Measurements from ENCODE around the gene CDKN2C.
"Not testable (repeated sequence)": the region's sequence is repeated elsewhere in the genome, so short reads cannot be mapped to it uniquely, and the experiment has no call there.

- not testable (repeated sequence) for TF ChIP-seq EP300 (IDR thresholded peaks at IDR 0.05; ENCODE audit: borderline replicate concordance in 1 of 2, control insufficient read depth in 1 of 2, low read depth in 2 of 2, low read length in 2 of 2); POLR2A (IDR thresholded peaks at IDR 0.05; ENCODE audit: low read depth, low read length); SP1 (IDR thresholded peaks at IDR 0.05; ENCODE audit: low read depth, low read length); POLR2AphosphoS5 (IDR thresholded peaks at IDR 0.05; ENCODE audit: low read length); SRF (IDR thresholded peaks at IDR 0.05; ENCODE audit: low read depth in 2 of 2, low read length in 2 of 2); SREBF2 (IDR thresholded peaks at IDR 0.05; ENCODE audit: low read length); CTCF (IDR thresholded peaks at IDR 0.05 in 2 of 3, conservative IDR thresholded peaks at IDR 0.05 in 1 of 3; ENCODE audit: control insufficient read depth in 2 of 3, extremely low read depth in 1 of 3, insufficient read depth in 1 of 3, low read depth in 3 of 3, low read length in 3 of 3)
These were observed 34.8 kb upstream of the CDKN2C start for GRCh38 chr1:50935276-50935675.
